Activated CD4-positive, alpha-beta T cell treated with anti-CD3 and anti-CD28 coated beads, Interleukin-10, Interleukin-2, amounts not matched to agents 100 ng/mL and 50 ng/mL, durations not matched to agents 16 hours and 8 hours (primary cell): Measurements from ENCODE around the gene RRBP1.

Source experiments
- DNase-seq: peaks from one replicate; pipeline ENCODE4 v3.0.0-alpha.2; 2020

Gene RRBP1

DNA sequence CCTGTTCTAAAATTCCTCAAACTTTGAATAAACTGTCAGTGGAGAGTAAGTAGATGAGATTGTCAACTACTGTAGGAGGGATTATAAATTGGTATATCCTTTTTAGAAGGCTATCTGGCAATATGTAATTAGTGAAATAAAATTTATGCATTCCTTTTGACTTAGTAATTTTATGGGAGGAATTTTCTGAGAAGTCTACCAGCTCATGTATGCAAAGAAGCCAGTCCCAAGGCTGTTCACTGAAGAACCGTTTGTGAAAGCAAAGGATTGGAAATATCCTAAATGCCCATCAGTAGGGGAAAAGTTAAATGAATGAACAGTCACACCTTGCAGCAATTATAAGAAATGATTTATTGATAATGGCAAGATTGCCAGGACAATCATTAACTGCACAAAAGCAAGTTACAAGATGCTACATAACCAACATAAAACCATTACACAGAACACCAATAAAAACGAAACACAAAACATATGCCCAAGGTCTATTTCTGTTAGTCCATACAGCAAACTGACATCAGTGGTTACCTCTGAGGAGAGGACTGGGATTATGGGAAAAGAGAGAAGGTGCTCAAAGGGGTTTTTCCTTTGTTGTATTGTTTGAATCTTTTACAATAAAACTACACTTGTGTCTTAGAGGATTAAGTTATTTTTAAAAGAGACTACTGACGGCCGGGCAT, 116.7 kb downstream of the RRBP1 start:
- DNase-seq: no peak
